ENCODE results near the gene DUSP19.

- TF ChIP-seq YY1 (IDR thresholded peaks at IDR 0.05; ENCODE audit: low read depth, low read length) (no peak), CTCF (IDR thresholded peaks at IDR 0.05 in 2 of 3, conservative IDR thresholded peaks at IDR 0.05 in 1 of 3; ENCODE audit: control insufficient read depth in 2 of 3, extremely low read depth in 1 of 3, insufficient read depth in 1 of 3, low read depth in 3 of 3, low read length in 3 of 3) (no peak), SIN3A (IDR thresholded peaks at IDR 0.05; ENCODE audit: low read depth, low read length) (no peak), RCOR1 (conservative IDR thresholded peaks at IDR 0.05; ENCODE audit: low read depth, low read length) (no peak)
Observed at GRCh38 chr2:183037553-183038340, 40.8 kb upstream of the DUSP19 start.
